ENCODE measurements around the gene CENPS.
A peak's percentile ranks its signal among the peaks of the same experiment; 100 is the strongest.
"Not testable (repeated sequence)": the region's sequence is repeated elsewhere in the genome, so short reads cannot be mapped to it uniquely, and the experiment has no call there.

Gene CENPS

DNA sequence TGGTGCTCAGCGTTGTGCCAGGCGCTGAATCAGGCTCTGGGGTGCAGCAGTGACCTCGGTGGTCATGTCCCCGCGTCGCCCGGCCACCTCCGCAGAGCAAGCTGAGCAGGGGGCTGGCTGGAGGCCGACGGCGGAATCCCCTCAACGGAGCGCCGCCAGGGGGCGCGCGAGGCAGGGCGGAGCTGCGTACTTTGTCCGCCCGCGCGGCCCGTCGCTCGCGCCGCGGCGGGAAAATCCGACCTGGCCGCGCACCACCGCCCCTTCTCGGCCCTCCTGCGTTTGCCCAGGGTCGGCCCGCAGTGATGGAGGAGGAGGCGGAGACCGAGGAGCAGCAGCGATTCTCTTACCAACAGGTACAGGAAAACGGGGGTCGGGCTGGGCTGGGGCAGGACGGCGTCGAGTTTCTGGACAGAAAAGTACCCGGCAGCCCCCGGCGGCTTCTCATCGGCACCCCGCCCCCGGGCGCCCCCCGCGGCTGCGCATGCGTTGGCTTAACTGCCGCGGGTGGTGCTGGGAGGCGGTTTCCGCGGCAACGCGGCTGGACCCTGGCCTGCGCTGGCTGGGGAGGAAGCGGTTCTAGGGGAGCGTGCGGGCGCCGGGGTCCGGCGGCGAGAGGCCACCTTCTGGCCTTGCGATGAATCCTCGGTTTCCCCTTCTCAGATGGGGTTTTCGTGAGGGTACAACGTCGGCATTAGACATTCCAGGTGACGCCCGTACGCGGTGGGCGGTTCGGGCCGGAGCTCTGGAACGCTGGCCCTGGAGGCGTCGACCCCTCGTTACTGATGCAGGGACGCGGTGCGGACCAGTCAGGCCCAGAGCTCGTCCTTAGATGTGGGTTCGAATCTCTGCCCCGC is at the start of gene CENPS:
TSS of gene CENPS (plus strand) at position 218 of the 854 bp plus-strand sequence. CDS start at position 303, 85 bp downstream.
- peak; percentile 89 for DNase-seq

DNA sequence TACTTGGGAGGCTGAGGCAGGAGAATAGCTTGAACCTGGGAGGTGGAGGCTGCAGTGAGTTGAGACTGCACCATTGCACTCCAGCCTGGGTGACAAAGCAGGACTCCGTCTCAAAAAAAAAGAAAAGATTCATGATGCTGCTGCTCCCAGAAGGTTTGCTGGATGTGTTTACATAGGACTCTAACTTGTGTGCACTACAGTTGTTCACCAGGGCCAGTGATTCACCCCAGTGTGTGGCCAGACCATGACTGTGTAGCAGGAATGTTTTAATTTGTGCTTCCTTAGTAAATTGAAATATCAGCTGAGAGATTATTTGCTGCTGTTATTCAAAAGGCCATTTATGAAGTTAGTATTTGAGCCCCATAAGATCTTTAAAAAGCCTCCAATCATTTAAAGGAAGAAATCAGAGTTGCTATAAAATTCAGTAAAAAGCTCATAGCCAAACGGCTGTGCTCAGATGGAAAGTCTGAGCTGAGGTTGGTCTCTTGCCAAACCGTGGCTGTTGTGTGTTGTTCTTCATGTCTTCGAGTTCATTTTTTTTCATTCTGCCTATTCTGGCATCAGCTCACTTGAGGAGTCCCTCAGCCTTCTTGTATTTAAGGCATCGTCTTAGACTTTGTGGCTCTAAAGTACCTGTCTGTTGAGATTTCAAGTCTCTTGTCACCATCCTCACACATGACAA is 49.5 kb upstream of the CENPS start:
- no peak for DNase-seq

DNA sequence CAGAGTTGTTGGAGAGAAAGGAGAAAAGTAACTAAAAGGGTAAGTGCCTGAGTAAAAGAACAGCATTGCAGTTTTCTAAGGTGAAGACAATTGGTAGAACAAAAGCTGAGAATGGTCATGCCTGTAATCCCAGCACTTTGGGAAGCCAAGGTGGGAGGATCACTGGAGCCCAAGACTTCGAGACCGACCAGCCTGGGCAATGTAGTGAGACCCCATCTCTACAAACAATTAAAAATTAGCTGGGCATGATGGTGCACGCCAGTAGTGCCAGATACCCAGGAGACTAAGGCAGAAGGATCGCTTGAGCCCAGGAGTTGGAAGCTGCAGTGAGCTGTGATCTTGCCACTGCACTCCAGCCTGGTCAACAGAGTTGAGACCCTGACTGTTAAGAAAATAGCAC is 46.6 kb upstream of the CENPS start:
- DNase-seq: no peak

DNA sequence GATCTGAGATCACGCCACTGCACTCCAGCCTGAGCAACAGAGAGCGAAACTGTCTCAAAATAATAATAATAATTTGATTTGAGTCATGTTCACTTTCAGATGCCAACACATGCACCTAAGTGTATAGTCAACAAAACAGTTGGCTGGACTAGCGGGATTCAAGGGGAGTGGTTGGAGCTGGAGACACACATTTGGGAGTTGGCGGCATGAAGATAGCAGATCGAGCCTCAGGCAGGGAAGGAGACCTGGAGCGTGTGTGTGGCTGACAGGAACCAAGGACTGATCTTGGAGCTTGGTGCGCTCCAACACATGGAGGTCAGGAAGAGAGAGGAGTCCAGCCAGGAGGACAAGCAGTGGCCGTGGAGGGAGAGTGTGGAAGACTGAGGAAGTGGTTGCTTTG is 46.0 kb upstream of the CENPS start:
- DNase-seq: no peak

DNA sequence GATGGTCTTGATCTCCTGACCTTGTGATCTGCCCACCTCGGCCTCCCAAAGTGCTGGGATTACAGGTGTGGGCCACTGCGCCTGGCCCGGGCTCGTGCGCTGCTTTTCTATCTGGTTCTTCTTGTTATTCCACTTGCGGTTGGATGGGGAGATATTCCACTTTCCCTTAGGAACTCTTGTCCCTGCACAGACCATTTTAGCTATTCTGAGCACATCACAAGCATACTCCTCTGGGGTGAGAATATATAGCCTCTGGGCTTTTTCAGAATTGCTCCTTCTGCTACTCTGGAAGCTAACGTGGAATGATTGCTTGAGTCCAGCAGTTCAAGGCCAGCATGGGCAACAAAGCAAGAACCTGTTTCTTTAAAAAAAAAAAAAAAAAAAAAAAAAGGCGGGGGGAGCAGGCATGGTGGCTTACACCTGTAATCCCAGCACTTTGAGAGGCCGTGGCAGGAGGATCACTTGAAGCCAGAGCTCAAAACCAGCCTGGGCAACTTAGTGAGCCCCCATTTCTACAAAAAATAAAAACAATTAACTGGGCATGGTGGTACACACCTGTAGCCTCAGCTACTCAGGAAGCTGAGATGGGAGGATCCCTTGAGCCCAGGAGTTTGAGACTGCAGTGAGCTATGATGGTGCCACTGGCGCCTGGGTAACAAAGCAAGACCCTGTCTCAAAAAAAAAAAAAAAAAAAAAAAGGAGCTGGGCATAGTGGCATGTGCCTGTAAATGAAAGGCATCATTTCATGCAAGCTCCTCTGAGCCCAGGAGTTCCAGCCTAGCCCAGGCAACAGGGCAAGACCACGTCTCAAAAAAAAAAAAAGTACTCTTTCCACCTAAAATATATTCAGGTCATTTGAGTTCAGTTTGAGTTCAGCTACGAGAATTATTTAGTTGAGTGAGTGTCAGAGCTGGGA is 43.2 kb upstream of the CENPS start:
- no peak for DNase-seq

DNA sequence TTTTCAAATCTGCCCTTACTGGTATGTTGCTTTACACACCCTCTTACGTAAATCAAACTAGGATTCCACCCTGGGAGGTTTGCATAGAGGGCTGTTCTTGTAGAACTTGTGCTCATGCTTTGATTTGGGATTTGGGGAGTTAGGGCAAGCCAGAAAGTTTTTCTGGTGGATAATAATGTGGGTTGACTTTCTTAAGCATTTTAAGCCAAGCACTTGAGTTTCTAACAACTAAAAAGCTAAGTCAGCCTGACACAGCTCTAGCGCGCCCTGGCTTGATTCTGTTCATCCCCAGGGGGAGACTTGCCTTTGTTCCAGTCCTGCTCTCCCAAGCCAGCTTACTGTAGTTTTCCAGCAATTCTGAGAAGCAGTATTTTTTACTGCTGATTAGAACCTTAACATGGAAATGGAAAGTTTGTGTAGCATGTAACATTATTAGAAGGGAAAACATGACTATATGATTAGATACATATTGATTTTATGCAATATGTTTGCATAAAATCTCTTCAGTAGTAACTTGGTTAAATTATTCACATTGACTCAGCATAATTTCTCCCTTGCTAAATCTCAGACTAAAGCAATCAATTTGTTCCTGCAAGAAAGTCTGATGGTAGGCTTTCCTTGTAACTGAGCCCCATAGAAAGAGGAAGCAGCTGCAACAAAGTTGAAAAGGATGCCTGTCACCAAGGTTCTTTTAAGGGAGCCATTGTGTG is 42.4 kb upstream of the CENPS start:
- DNase-seq: no peak

DNA sequence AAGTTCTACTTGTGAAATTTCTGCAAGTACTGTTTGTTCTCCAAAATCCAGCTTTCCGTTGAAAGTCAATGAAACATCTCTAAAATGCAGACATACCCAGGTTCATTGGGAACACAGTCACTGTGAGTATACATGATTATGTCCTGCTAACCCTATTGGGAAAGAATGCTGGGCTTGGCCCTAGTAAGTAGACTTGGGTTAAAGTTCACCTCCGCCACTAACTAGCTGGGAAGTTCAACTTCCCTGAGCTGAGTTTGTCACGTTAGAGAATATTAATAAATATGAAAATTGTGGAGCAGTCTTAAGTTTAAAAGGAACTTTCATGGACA is 41.9 kb upstream of the CENPS start:
- DNase-seq: no peak

DNA sequence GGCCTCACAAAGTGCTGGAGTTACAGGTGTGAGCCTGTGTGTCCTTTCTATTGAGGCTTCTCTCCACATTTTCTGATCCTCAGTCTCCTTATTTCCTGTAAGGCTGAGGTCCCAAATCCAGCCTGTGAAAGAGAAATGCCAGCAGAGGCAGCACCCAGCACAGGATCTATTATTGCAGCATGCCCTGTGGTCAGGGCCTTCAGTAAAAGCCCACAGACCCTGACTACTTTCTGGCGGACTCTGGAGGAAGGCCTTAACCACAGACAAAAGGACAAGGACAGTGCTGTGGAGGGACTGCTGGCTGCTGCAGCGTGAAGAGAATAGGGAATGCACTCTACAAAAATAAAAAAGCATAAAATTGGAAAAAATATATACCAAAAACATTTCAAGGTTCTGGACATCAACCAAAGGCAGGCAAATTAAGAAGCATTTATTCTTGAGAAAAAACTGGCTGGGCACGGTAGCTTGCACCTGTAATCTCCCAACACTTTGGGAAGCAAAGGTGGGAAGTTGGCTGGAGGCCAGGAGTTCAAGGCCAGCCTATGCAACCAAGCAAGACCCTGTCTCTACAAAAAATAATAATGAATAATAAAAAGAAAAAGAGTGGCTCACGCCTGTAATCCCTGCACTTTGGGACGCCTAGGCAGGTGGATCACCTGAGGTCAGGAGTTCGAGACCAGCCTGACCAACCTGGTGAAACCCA is 40.8 kb upstream of the CENPS start:
- DNase-seq: no peak

DNA sequence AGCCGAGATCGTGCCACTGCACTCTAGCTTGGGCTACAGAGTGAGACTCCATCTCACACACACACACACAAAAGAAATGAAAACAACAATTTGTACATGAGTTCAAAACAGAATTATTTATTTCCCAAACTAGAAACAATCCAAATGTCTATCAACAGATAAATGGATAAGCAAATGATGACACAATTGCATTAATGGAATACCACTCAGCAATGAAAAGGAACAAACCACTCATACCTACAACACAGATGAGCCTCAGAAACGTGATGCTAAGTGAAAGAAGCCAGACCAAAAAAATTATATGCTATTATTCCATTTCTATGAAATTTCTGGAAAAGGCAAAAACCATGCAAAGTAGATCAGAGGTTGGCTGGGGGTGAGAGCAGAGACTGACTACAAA is 33.4 kb upstream of the CENPS start:
- DNase-seq: no peak

DNA sequence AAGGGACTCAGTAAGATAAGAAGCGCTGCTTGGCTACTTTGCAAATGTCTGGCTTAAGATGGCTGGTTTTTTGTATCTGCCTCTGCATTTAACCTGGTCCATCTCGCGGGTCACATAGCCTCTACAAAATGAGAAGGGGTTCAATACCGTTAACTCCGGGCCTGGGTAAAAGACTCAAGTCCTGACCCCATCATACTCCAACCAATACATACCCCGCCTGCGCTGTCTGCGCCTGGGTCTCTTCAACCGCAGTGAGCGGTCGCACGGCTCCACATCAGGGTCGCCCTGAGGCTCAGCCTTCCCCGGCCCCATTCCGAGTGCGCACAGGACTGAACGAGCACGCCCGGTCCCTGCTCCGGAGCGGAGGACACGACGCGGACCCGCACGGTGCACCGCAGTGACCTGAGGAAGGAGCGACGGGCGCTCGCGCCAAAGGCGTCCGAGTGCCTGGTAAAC is 31.9 kb upstream of the CENPS start:
- no peak for DNase-seq

DNA sequence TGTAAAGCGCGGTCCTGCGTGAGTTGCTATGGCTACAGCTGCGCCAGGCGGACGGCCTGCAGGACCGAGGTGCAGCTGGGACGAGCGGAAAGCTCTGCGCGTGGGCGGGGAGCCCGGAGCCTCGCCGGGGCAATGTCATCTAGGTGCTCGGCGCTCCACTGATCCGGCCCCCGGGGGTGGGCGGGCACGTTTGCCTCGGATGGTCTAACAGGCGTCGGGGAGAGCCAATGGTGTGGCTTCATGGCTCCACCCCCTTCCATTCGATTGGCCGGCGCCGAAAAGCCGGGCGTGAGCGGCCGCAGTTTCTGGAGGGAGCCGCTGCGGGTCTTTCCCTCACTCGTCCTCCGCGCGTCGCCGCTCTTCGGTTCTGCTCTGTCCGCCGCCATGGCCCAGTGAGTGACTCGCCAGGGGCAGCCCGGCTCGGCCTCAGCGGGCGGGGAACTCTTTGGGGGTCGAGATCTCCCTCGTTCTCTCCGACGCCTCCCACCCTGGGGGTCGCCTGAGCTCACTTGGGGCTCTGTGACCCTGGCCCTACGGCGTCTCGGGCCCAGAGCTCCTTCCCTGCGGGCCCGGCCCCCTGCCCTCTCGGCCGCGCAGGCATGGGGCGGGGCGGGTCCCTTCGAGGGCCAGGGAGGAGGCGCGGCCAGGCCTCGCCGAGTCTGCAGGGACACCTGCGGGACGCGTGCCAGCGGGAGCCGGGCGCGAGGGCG is 31.3 kb upstream of the CENPS start, which contains the start of gene PGD:
TSS of gene PGD (plus strand) at position 331 of the 710 bp plus-strand sequence. CDS start at position 385, 54 bp downstream.
- DNase-seq: peak; percentile 98

DNA sequence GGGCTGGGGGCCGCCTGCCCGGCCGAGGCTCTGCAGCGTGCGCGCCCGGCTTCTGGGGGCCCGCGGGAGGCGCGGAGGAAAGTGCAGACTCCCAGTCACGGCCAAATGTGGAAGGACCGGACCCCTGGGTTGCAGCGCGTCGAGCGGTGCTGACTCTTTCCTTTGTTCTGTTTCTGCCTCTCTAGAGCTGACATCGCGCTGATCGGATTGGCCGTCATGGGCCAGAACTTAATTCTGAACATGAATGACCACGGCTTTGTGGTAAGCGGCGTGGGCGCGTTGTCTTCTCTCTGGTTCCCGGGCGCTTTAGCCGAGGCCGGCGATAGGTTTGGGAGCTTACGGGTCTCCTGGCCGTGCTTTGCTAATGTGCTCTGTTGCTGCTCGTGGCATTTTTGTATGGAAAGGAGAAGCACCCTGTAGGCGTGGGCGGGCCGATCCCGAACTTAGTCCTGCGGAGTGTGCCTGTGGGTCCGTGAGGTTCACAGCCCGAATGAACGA is 30.7 kb upstream of the CENPS start:
- DNase-seq: no peak

DNA sequence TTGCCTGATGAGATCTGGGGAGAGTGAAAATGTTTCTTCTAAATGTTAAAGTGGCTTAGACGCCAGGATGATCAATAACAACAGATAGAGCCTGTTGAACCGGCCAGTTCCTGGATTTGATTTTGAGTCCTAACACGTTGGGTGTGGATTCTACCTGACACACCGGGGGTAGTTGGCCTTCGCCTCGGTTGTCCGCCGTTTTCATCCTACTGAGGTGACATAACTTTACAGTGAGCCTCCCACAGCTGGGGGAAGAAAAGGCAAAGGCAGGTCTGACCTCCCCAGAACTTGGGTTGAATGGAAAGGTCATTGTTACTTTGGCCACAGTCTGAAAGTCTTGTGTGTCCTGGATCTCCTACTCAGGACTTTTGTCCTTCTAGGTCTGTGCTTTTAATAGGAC is 30.2 kb upstream of the CENPS start:
- no peak for DNase-seq

DNA sequence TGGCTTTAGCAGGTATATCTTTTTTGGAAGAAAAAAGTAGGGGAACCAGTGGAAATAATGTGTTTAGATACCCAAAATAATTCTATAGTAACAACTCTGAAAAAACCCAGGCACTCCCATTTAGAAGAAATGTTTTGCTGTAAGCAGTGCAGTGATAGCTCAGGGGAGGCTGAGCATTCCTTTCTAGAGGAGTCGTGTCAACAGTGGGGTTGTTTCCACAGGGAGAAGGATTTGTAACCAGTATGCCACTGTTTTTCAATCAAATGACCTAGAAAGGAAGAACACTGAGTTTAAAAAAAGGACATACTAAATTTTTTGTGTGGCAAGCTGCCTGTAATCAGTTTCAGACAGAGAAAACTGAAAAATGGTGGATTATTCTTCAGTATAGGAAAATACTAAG is 29.0 kb upstream of the CENPS start:
- DNase-seq: no peak

DNA sequence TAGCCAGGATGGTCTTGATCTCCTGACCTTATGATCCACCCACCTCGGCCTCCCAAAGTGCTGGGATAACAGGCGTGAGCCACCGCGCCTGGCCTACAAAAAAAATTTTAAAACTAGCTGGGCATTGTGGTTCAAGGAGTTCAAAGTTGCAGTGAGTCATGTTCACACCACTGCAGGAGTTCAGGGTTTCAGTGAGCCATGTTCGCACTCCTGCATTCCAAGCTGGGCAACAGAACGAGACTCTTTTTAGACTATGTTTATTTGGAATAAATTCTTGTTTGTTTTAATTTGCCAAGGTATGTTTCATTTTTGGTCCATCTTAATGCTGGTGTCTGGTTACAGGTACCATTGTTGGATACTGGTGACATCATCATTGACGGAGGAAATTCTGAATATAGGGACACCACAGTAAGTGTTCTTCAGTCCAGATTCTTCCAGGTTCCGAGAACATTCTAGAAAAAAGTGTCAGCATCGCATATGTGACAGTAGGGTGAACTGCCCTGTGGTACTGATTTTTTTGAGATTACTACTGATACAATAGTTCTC is 27.4 kb upstream of the CENPS start:
- no peak for DNase-seq

DNA sequence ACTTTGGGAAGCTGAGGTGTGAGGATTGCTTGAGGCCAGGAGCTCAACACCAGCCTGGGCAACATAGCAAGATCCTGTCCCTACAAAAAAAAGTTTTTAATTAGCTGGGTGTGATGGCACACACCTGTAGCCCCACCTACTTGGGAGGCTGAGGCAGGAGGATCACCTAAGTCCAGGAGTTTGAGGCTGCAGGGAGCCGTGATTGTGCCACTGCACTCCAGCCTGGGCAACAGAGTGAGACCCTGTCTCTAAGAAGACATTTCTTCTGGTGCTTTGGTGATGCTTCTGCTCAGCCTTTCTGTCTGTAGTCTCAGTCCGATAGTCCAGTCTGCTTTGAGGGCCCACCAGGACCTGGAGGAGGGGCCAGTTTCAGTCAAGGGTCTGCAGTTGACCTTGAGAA is 23.0 kb upstream of the CENPS start:
- DNase-seq: no peak

DNA sequence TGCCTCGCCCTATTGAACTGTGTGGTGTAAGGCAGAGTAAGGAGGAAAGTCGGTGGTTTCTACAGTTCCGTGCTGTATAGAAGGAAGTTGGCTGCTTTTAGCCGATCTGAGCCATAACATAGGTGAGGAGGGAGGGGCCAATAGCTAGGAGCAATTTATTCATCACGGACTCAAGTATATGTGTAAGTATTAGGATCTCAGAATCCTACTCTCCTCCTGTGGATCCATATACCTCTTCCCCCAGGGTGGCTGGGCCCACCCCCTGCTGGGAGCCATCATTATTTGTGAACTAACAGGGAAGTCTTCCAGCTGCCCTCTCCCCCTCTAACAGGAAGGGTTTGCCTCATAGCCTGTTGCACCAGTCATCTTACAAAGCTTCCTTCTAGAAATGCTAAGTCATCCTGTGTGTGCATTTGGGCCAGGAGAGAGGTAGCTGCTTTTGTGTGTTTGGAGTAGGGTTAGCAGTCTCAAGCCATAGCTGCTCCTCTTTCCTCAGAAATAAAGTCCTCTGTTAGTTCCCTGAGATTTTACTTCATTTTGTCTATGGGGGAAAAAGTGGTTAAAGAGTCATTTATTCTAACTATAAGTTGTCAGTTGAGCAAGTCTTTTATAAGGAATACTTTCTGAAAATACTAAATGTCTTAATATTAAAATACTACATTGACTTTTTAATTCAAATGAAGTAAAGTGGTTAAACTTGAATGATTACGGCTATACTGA is 14.9 kb upstream of the CENPS start:
- no peak for DNase-seq

DNA sequence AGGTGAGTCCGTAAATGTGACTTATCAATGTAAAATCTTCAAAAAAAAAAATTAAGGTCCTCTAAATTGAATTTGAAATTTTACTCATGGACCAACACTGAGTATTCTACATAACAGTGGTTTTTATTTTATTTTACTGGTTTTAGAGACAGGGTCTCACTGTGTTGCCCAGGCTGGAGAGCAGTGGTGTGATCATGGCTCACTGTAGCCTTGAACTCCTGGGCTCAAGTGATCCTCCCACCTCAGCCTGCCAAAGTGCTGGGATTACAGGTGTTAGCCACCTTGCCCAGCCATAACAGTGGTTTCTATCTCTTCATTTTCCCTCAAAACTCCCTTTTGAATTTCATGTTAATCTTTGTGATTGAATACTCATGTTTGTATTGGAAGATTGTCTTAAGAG is 14.3 kb upstream of the CENPS start:
- not testable (repeated sequence) for DNase-seq

DNA sequence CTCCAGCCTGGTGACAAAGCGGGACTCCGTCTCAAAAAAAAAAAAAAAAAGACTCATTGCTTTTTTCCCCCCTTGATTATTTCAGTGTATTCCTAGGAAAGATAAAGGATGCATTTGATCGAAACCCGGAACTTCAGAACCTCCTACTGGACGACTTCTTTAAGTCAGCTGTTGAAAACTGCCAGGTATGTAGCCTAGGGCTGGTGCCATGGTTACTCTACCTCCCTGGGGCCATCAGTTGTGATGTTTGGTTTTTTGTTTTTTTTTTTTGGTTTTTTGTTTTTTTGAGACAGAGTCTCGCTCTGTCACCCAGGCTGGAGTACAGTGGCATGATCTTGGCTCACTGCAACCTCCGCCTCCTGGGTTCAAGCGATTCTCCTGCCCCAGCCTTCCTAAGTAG is 11.5 kb upstream of the CENPS start:
- DNase-seq: not testable (repeated sequence)

DNA sequence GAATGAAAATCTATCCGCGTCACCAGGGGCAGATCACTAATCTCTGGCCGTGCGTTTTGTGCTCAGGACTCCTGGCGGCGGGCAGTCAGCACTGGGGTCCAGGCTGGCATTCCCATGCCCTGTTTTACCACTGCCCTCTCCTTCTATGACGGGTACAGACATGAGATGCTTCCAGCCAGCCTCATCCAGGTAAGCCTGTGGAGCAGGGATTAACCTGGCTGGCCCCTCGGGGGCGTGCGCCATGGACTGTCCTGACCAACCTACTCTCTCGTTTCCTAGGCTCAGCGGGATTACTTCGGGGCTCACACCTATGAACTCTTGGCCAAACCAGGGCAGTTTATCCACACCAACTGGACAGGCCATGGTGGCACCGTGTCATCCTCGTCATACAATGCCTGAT is 10.9 kb upstream of the CENPS start:
- no peak for DNase-seq
